ENCODE data around the gene TIAM2.

The TIAM2 gene

GRCh38 chr6:155157101-155157500 lies 162.0 kb downstream of the TIAM2 start:
- H3K4me1 Mint-ChIP-seq = peaks cover 78% of the 10 kb centered on the region
- H3K4me3 Mint-ChIP-seq = no peak overlapping the region
- no peak for DNase-seq
- no peak for ATAC-seq
- peaks cover 0 to 6% of the 10 kb centered on the region in 2 donors for H3K9me3 Mint-ChIP-seq
- no peaks in the 10 kb centered on the region for H3K27me3 Mint-ChIP-seq
- H3K27ac Mint-ChIP-seq = no peak overlapping the region

GRCh38 chr6:155158030-155158843 lies 163.1 kb downstream of the TIAM2 start:
- DNase-seq = no peak
- H3K27ac Mint-ChIP-seq = no peak overlapping the region
- peak overlapping the region in 1 of 2 donors; percentile 38 for H3K4me3 Mint-ChIP-seq
- peaks cover 0 to 6% of the 10 kb centered on the region in 2 donors for H3K9me3 Mint-ChIP-seq
- peaks cover 66% of the 10 kb centered on the region for H3K4me1 Mint-ChIP-seq
- no peak for ATAC-seq
- H3K27me3 Mint-ChIP-seq = no peaks in the 10 kb centered on the region

- Mint-ChIP-seq H3K27ac (no peak overlapping the region), H3K4me3 (no peak overlapping the region), H3K9me3 (peaks cover 0 to 6% of the 10 kb centered on the region in 2 donors), H3K4me1 (peaks cover 23% of the 10 kb centered on the region), H3K27me3 (peaks cover 10% of the 10 kb centered on the region)
- DNase-seq (no peak), ATAC-seq (no peak)
These were observed 167.6 kb downstream of the TIAM2 start for GRCh38 chr6:155162682-155163081.

- ATAC-seq = no peak
- H3K9me3 Mint-ChIP-seq = peaks cover 0 to 6% of the 10 kb centered on the region in 2 donors
- peaks cover 10% of the 10 kb centered on the region for H3K27me3 Mint-ChIP-seq
These were observed 168.5 kb downstream of the TIAM2 start for GRCh38 chr6:155163601-155164000.

GRCh38 chr6:155165029-155165710 lies 170.1 kb downstream of the TIAM2 start:
- Mint-ChIP-seq H3K9me3 (no peaks in the 10 kb centered on the region), H3K4me1 (peaks cover 2% of the 10 kb centered on the region), H3K4me3 (no peak overlapping the region), H3K27me3 (peaks cover 10% of the 10 kb centered on the region), H3K27ac (peak overlapping the region in 1 of 2 donors; percentile 6)
- ATAC-seq (no peak), DNase-seq (no peak)

More at GRCh38 chr6:155163601-155164000, 168.5 kb downstream of the TIAM2 start:
- Mint-ChIP-seq H3K4me1 (peaks cover 15% of the 10 kb centered on the region), H3K27ac (no peak overlapping the region), H3K4me3 (no peak overlapping the region)
- no peak for DNase-seq

- DNase-seq (no peak), ATAC-seq (no peak)
- peak overlapping the region in 1 of 2 donors; percentile 73 for H3K4me3 Mint-ChIP-seq
- H3K4me1 Mint-ChIP-seq = peaks cover 41% of the 10 kb centered on the region
- H3K27ac Mint-ChIP-seq = peak overlapping the region; percentile 96 to 98
- no peaks in the 10 kb centered on the region for H3K9me3 Mint-ChIP-seq
- no peaks in the 10 kb centered on the region for H3K27me3 Mint-ChIP-seq
These were observed 175.4 kb downstream of the TIAM2 start for GRCh38 chr6:155170519-155170918.

GRCh38 chr6:155171109-155171746 lies 176.1 kb downstream of the TIAM2 start:
- Mint-ChIP-seq H3K27me3 (no peaks in the 10 kb centered on the region), H3K9me3 (no peaks in the 10 kb centered on the region), H3K27ac (peak overlapping the region; percentile 96 to 98), H3K4me1 (peaks cover 41% of the 10 kb centered on the region), H3K4me3 (peak overlapping the region; percentile 63 to 73)
- peak; percentile 95 for ATAC-seq
- peak; percentile 84 to 96 for DNase-seq

- DNase-seq = no peak
- peak overlapping the region; percentile 96 to 98 for H3K27ac Mint-ChIP-seq
- no peaks in the 10 kb centered on the region for H3K9me3 Mint-ChIP-seq
- ATAC-seq = no peak
- H3K27me3 Mint-ChIP-seq = no peaks in the 10 kb centered on the region
- peak overlapping the region; percentile 16 to 57 for H3K4me3 Mint-ChIP-seq
- H3K4me1 Mint-ChIP-seq = peaks cover 41% of the 10 kb centered on the region
These were observed 176.8 kb downstream of the TIAM2 start for GRCh38 chr6:155171747-155172449.

GRCh38 chr6:155173488-155173887 lies 178.4 kb downstream of the TIAM2 start:
- H3K9me3 Mint-ChIP-seq = no peaks in the 10 kb centered on the region
- no peak for ATAC-seq
- H3K4me3 Mint-ChIP-seq = no peak overlapping the region
- H3K27me3 Mint-ChIP-seq = no peaks in the 10 kb centered on the region
- peaks cover 41% of the 10 kb centered on the region for H3K4me1 Mint-ChIP-seq
- H3K27ac Mint-ChIP-seq = peak overlapping the region in 1 of 2 donors; percentile 29
- no peak for DNase-seq

GRCh38 chr6:155174576-155175211 lies 179.6 kb downstream of the TIAM2 start:
- Mint-ChIP-seq H3K4me1 (peaks cover 41% of the 10 kb centered on the region), H3K9me3 (no peaks in the 10 kb centered on the region), H3K27me3 (no peaks in the 10 kb centered on the region), H3K27ac (peak overlapping the region in 1 of 2 donors; percentile 0), H3K4me3 (no peak overlapping the region)
- ATAC-seq (peak; percentile 49), DNase-seq (peak; percentile 64 to 73)

GRCh38 chr6:155177363-155177961 lies 182.3 kb downstream of the TIAM2 start:
- peak; percentile 48 for ATAC-seq
- Mint-ChIP-seq H3K4me1 (peaks cover 23% of the 10 kb centered on the region), H3K27ac (no peak overlapping the region), H3K4me3 (no peak overlapping the region), H3K27me3 (no peaks in the 10 kb centered on the region), H3K9me3 (no peaks in the 10 kb centered on the region)
- no peak for DNase-seq

GRCh38 chr6:155181498-155181897 lies 186.4 kb downstream of the TIAM2 start:
- peaks cover 23% of the 10 kb centered on the region for H3K4me1 Mint-ChIP-seq
- ATAC-seq (no peak), DNase-seq (no peak)
- H3K9me3 Mint-ChIP-seq = no peaks in the 10 kb centered on the region
- no peak overlapping the region for H3K27ac Mint-ChIP-seq
- no peak overlapping the region for H3K4me3 Mint-ChIP-seq
- H3K27me3 Mint-ChIP-seq = no peaks in the 10 kb centered on the region

GRCh38 chr6:155182103-155182502 lies 187.0 kb downstream of the TIAM2 start:
- H3K4me1 Mint-ChIP-seq = peaks cover 24% of the 10 kb centered on the region

GRCh38 chr6:155183095-155183494 lies 188.0 kb downstream of the TIAM2 start:
- ATAC-seq = no peak
- H3K4me1 Mint-ChIP-seq = peaks cover 30% of the 10 kb centered on the region

More at GRCh38 chr6:155182103-155182502, 187.0 kb downstream of the TIAM2 start:
- H3K9me3 Mint-ChIP-seq = no peaks in the 10 kb centered on the region
- H3K27ac Mint-ChIP-seq = no peak overlapping the region
- DNase-seq (no peak), ATAC-seq (no peak)
- H3K4me3 Mint-ChIP-seq = no peak overlapping the region
- H3K27me3 Mint-ChIP-seq = no peaks in the 10 kb centered on the region

More at GRCh38 chr6:155183095-155183494, 188.0 kb downstream of the TIAM2 start:
- no peaks in the 10 kb centered on the region for H3K9me3 Mint-ChIP-seq
- no peak overlapping the region for H3K4me3 Mint-ChIP-seq
- no peaks in the 10 kb centered on the region for H3K27me3 Mint-ChIP-seq
- H3K27ac Mint-ChIP-seq = no peak overlapping the region
- DNase-seq = no peak

All from stimulated activated naive CD8-positive, alpha-beta T cell treated with anti-CD3 and anti-CD28 coated beads, Interleukin-15, amount 100 ng/mL, for 72 hours (primary cell).